HG02642 (cell line): ENCODE results near the gene GNAZ.
"Not testable (repeated sequence)": the region's sequence is repeated elsewhere in the genome, so short reads cannot be mapped to it uniquely, and the experiment has no call there.

Source experiments
- ATAC-seq: cut with Tn5 transposase; IDR thresholded peaks from one replicate; pipeline ENCODE4 v1.9.1; 2021; ENCODE audit warnings: mild to moderate bottlenecking; ENCODE audit not compliant: unreplicated experiment, poor library complexity

The GNAZ gene

GRCh38 chr22:23042179-23042578 lies 28.1 kb upstream of the GNAZ start:
- no peak for ATAC-seq

DNA sequence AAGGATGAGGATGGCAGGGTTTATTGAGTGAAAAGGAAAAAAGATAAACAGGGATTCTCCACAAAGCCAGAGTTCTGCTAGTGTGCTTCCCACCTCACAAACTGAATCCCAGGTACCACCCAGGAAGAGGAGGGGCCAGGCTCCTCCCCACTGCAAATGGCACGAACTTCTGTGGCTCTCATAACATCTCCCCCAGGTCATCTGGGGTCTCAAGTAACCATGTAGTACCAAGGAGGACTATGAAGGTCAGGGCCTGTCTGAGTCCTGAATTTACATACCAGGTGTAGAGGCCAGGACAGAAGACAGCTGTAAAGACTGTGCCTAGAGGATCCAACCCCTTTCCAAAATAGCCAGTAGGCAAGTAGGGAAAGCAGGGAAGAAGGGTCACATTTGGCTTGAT lies 25.7 kb upstream of the GNAZ start:
- no peak for ATAC-seq

DNA sequence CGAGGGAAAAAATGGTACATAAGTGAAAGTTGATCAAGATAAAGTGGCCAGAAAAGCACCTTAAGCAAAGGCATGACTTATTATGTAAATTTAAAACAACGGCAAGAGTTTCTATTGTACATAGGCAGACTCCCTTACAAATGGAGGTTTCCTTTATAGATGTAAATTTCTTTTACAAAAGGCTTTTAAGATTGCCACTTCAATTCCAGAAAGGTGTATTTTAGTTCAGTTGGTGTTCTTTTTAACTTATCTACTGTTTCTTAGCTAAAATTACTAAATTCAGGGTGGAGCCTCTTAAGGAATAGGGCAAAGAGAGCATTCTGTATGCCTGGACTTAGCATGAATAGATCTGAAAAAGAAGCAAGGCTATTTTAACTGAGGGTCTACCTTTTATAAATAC lies 24.9 kb upstream of the GNAZ start:
- ATAC-seq: no peak

GRCh38 chr22:23047265-23047664 lies 23.1 kb upstream of the GNAZ start:
- no peak for ATAC-seq

DNA sequence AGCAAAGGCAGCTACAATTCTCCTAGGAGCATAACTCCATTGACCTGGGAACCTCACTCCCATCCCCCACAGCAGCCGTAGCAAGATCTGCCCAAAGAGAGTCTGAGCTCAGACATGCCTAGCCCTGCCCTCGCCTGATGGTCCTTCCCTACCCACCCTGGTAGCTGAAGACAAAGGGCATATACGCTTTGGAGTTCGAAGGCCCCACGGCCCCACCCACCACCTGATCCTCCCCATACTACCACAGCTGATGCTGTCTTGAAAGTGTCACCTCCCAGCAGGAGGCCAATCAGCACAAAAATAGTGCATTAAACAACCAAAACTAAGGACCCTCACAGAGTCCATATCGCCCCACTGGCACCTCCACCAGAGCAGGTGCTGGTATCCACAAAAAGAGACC lies 22.6 kb upstream of the GNAZ start:
- no peak for ATAC-seq

GRCh38 chr22:23050546-23050945 lies 19.8 kb upstream of the GNAZ start:
- ATAC-seq: not testable (repeated sequence)

GRCh38 chr22:23053051-23053707 lies 17.1 kb upstream of the GNAZ start:
- ATAC-seq: no peak

DNA sequence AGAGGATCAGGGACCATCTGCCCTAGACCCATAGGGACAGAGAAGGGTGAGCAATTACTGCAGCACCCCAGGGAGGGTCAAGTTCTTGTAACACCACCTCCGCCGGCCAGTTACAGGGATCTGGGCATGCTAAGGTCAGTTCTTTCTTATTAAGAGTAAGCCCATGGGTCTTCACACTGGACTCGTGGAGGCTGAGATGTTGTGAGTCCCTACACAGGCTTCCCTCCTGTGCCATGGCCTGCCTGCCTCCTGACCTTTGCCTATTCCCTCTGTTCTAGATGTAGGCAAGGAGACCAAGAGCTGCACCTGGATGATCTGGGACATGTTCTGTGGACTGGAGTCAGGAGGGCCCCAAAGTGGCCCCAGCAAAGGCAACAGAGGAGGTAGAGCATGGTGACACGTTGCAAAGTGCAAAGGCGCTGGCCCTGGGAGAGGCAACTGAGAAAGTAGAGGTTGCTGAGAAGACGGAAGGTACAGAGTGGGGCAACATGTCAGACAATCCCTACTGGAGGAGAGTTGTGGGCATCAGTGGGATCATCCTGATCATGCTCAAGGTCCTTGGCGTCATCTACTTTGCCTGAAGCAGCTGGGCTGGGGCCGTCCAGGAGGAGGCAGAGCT lies 16.3 kb upstream of the GNAZ start:
- ATAC-seq: no peak

- ATAC-seq: no peak
Measured at GRCh38 chr22:23054531-23055257, 15.6 kb upstream of the GNAZ start.

- ATAC-seq: no peak
Measured at GRCh38 chr22:23055449-23056179, 14.7 kb upstream of the GNAZ start.

GRCh38 chr22:23057331-23057730 lies 13.0 kb upstream of the GNAZ start:
- ATAC-seq: no peak

DNA sequence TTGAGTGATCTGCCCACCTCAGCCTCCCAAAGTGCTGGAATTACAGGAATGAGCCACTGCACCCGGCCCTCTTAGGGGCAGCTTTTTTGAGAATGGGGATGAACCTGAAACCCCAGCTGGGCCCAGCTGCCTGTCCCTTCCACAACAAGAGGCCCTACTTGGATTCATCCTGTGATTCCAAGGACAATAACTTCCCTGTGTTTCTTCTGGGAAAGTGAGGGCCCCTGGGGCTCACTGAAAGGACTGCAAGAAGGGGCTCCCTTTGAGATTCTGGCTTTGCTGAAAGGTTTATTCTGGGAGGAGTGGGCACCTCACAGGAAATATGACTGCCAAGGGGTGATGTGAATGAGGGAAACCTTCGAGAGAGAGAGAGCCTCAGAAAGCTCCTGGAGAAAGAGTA lies 12.3 kb upstream of the GNAZ start:
- ATAC-seq: no peak

- no peak for ATAC-seq
Measured at GRCh38 chr22:23058481-23059283, 11.6 kb upstream of the GNAZ start.

- ATAC-seq: no peak
Measured at GRCh38 chr22:23059284-23059948, 10.9 kb upstream of the GNAZ start.

DNA sequence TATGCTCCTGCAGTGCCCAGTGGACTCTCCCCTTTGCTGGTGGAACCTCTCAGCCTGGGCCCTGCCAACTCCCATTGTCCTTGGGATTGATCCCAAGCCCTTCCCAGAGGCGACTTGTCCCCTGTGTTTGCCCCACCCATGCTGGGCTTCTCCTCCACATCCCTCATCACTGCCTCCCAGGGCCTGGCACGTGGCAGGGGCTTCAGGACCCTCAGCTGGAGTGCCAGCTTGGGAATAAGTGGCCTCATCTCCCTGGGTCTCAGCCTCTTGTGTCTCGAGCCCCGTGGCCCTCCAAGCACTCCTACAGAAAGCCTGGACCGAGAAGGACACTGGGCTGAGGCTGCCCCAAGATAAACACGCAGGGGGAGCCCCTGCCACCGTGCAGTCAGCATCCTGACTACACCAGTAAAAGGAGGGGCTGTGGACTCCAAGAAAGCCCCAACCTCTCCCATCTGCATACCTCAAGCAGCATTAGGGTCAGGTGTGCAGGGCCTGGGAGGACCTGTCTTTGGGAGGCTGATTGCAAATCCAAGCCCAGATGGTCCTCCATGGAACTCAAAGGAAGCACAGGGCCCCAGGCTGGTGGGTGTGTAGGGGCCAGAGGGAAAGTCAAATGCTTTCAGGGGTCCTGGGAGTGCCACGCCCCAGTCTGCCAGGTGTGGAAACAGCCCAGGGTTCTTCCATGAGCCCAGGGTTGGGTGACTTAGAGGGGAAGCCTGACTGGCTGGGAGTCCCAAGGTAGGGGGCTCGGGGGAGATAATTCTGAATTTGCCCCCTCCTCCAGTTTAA lies 9.5 kb upstream of the GNAZ start:
- no peak for ATAC-seq

- ATAC-seq: no peak
Measured at GRCh38 chr22:23061471-23062280, 8.6 kb upstream of the GNAZ start.

DNA sequence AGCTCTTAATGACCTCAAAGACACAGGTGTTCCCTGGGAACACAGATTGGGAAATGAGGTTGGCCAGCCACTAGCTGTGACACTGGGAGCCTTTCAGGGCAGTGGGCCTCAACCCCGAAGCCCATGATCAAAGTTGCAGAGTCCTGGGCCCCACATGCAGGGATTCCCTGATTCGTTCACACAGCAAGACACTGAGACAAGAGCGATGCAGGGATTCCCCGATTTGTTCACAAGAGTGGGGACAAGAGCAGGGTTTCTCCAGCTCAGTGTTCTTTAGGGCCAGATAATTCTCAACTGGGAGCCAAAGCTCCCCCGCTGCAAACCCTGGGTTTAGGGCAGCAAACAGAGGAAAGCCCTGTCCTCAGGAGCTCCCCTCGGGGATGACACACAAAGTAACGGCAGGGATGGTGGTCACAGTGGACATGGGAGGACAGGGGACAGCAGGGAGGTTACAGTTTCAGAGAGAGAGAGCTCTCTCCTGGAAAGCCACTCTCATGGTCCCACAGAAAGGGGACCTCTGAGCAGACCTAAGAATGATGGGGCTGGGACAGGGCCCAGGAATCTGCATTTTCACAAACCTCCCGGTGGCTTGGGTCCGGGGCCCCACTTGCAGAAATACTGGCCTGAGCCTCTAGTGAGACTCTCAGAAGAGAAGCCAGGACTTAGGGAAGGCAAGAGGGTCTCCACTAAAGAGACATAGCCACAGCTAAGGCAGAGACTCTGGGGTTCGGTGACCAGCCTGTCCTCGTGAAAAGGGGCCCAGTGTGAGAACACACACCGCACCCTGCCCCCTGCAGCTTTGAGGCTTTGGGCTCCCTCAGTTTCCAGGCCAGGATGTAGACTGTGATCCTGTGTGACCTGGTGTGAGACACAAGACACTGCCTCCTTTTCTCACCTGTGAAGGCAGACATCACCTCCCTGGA lies 7.4 kb upstream of the GNAZ start:
- ATAC-seq: no peak
